HG03159 (cell line): ENCODE data around the gene AMPD3.
"Not testable (repeated sequence)": the region's sequence is repeated elsewhere in the genome, so short reads cannot be mapped to it uniquely, and the experiment has no call there.

Experiments used
- ATAC-seq: cut with Tn5 transposase; IDR thresholded peaks from one replicate; pipeline ENCODE4 v1.9.1; 2021; ENCODE audit warnings: mild to moderate bottlenecking, moderate library complexity; ENCODE audit not compliant: unreplicated experiment

The AMPD3 gene

GRCh38 chr11:10436683-10437082 is 18.4 kb upstream of the AMPD3 start:
- not testable (repeated sequence) for ATAC-seq

- no peak for ATAC-seq
These were observed 16.6 kb upstream of the AMPD3 start for GRCh38 chr11:10438458-10438857.

GRCh38 chr11:10439351-10439750 is 15.7 kb upstream of the AMPD3 start:
- ATAC-seq, result no peak

GRCh38 chr11:10439924-10440323 is 15.1 kb upstream of the AMPD3 start:
- ATAC-seq, result no peak

- ATAC-seq, result no peak
These were observed 14.7 kb upstream of the AMPD3 start for GRCh38 chr11:10440401-10440800.

GRCh38 chr11:10441091-10441490 is 14.0 kb upstream of the AMPD3 start:
- no peak for ATAC-seq

- ATAC-seq, result peak; percentile 91
These were observed 13.2 kb upstream of the AMPD3 start for GRCh38 chr11:10441652-10442503.

- no peak for ATAC-seq
These were observed 11.9 kb upstream of the AMPD3 start for GRCh38 chr11:10443152-10443551.

- ATAC-seq, result no peak
These were observed 11.3 kb upstream of the AMPD3 start for GRCh38 chr11:10443721-10444235.

- no peak for ATAC-seq
These were observed 10.2 kb upstream of the AMPD3 start for GRCh38 chr11:10444725-10445315.

- ATAC-seq, result no peak
These were observed 7.6 kb upstream of the AMPD3 start for GRCh38 chr11:10447445-10447844.

- ATAC-seq, result no peak
These were observed 4.3 kb upstream of the AMPD3 start for GRCh38 chr11:10450462-10451425.

- ATAC-seq, result no peak
These were observed 3.5 kb upstream of the AMPD3 start for GRCh38 chr11:10451426-10452116.

GRCh38 chr11:10452211-10452767 is 2.8 kb upstream of the AMPD3 start:
- ATAC-seq, result no peak

GRCh38 chr11:10453261-10453660 is 1.8 kb upstream of the AMPD3 start:
- no peak for ATAC-seq

GRCh38 chr11:10455637-10456487 is 798 bp downstream of the AMPD3 start:
- peak; percentile 60 for ATAC-seq

- ATAC-seq, result no peak
These were observed 1.5 kb downstream of the AMPD3 start for GRCh38 chr11:10456519-10456918.

GRCh38 chr11:10457901-10458300 is 2.8 kb downstream of the AMPD3 start:
- no peak for ATAC-seq
